HEK293 (cell line): ENCODE results near the gene INSIG2.

ENCODE experiments used
- ZBTB1 ChIP-seq: fragments of 450-650 bp; formaldehyde crosslinking; IDR thresholded peaks from 2 replicates; pipeline ENCODE4 v1.5.1; 2016; ENCODE audit warnings: missing biosample characterization, missing genetic modification characterization
- ZNF660 ChIP-seq: fragments of 450-650 bp; IDR thresholded peaks from 2 replicates; pipeline ENCODE4 v1.5.1; 2018; ENCODE audit warnings: missing biosample characterization, mild to moderate bottlenecking, missing genetic modification characterization
- TF ChIP-seq, protein P1 (sequence below): fragments of 450-650 bp; formaldehyde crosslinking; IDR thresholded peaks from 2 replicates; pipeline ENCODE4 v1.5.1; 2016; ENCODE audit warnings: missing biosample characterization, missing genetic modification characterization

DNA sequence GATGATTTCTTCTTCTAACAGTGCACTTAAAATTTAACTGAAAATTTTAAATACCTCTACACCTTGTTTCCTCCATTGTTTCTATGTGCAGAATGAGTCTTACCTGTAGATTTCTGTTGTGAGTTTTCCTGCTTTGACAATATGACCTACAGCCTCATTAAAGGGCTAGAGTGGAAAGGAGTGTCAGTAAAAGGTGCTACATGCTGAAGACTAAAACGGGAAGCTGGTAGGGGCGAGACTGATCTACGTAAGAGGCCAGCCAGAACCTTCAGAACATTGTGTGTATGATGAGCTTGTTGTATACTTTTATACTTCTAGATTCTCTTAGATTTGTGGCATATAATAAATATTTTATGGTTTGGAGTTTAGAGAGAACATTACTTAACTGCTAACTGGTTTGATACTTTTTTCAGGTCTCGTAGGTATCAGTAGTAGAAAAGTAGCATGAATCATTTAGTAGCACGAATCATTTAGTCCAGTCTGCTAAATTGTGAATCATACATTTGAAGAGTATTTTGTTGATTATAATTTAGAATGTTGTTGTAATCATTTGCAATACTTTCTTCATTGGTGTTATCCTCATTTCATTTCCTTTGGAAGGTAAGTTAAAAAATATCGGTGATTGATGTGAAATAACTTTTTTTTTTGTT lies 14.3 kb downstream of the INSIG2 start:
- TF ChIP-seq, protein P1, sequence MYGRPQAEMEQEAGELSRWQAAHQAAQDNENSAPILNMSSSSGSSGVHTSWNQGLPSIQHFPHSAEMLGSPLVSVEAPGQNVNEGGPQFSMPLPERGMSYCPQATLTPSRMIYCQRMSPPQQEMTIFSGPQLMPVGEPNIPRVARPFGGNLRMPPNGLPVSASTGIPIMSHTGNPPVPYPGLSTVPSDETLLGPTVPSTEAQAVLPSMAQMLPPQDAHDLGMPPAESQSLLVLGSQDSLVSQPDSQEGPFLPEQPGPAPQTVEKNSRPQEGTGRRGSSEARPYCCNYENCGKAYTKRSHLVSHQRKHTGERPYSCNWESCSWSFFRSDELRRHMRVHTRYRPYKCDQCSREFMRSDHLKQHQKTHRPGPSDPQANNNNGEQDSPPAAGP (tag by site-specific recombination), result no peak
- TF ChIP-seq ZNF660 (no peak), ZBTB1 (tag by site-specific recombination) (no peak)
